NCI-H2107 (cell line): ENCODE data around the gene TRABD2A.
"Not testable (repeated sequence)": the region's sequence is repeated elsewhere in the genome, so short reads cannot be mapped to it uniquely, and the experiment has no call there.

ENCODE experiments used
- DNase-seq: peaks from one replicate; lab custom pipeline; 2025; lab: John Stamatoyannopoulos, UW

TRABD2A gene

GRCh38 chr2:84778911-84779690, 101.8 kb downstream of the TRABD2A start:
- DNase-seq: no peak

- no peak for DNase-seq
Measured at GRCh38 chr2:84776011-84776410, 104.9 kb downstream of the TRABD2A start.

GRCh38 chr2:84773562-84773961, 107.3 kb downstream of the TRABD2A start:
- not testable (repeated sequence) for DNase-seq
